ENCODE data around the gene ITGAD.

DNA sequence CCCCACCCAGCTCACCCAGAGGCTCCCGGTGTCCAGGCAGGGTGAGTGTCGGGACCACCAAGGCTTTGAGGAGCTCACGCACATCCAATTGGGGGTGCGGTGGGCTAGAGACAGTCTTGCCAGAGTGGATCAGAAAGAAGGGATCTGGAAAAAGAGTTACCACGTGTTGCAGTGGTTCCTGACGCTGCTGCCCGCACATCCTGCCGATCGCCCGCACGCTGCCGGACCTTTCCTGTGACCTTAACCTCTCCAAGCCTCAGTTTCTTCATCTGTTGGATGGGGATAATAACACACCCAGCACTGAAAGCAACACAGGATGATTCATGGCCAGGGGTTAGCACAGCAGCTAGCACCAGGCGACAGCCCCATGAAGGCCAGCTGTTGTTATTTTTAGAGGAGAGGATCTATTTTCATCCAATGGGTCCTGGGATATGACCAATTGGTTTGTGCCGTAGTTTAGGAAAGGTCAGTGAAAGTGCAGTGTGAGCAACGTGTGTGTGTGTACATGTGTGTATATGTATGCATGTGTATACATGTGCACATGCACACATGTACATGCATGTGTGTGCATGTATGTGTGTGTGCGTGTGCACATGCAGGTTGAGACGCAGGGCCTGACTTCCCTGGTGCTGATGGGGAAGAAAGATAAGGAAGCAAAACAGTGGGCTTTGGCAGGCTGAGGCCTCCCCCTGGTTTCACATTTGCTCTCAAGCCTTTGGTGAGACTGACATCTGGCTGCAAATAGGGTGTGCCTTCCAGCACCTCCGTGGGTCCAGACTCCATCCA lies 35.6 kb upstream of the ITGAD start:
- no peak for TF ChIP-seq EZH2 (IDR thresholded peaks at IDR 0.05; ENCODE audit: insufficient read depth, low read length)
- TF ChIP-seq, protein P1, sequence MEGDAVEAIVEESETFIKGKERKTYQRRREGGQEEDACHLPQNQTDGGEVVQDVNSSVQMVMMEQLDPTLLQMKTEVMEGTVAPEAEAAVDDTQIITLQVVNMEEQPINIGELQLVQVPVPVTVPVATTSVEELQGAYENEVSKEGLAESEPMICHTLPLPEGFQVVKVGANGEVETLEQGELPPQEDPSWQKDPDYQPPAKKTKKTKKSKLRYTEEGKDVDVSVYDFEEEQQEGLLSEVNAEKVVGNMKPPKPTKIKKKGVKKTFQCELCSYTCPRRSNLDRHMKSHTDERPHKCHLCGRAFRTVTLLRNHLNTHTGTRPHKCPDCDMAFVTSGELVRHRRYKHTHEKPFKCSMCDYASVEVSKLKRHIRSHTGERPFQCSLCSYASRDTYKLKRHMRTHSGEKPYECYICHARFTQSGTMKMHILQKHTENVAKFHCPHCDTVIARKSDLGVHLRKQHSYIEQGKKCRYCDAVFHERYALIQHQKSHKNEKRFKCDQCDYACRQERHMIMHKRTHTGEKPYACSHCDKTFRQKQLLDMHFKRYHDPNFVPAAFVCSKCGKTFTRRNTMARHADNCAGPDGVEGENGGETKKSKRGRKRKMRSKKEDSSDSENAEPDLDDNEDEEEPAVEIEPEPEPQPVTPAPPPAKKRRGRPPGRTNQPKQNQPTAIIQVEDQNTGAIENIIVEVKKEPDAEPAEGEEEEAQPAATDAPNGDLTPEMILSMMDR (IDR thresholded peaks at IDR 0.05; ENCODE audit: insufficient read depth, low read depth, low read length) = no peak

Measured in astrocyte (in vitro differentiated cells and primary cell).